Right forelimb (tissue), 1 donor: Measurements from ENCODE around the gene RECQL5.
A peak's percentile ranks its signal among the peaks of the same experiment; 100 is the strongest.

ENCODE experiments used
- DNase-seq: peaks from one replicate; pipeline ENCODE4 v3.0.0-alpha.2; 2018

RECQL5 gene

GRCh38 chr17:75666959-75667790 lies at the start of gene RECQL5, which contains the start of gene SAP30BP:
Gene RECQL5, minus strand, starts transcription at chr17:75667154. Its CDS starts 597 bp downstream, at chr17:75666557.
Gene SAP30BP, plus strand, starts transcription at chr17:75667338. Its CDS starts 35 bp downstream, at chr17:75667373.
- DNase-seq = peak; percentile 98

DNA sequence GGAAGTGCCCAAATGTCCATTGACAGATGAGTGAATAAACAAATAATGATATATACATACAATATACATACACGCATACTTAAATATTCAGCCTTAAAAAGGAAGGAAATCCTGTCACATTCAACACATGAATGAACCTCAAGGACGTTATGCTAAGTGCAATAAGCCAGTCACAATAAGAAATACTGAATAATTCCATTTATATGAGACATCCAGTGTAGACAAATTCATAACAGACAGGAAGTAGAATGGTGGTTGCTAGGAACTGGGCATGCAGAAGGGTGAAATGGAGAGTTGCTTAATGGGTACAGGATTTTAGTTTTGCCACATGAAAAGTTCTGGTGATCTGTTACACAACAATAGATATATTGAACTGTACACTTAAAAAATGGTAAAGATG lies 45.5 kb upstream of the RECQL5 start:
- DNase-seq = no peak

DNA sequence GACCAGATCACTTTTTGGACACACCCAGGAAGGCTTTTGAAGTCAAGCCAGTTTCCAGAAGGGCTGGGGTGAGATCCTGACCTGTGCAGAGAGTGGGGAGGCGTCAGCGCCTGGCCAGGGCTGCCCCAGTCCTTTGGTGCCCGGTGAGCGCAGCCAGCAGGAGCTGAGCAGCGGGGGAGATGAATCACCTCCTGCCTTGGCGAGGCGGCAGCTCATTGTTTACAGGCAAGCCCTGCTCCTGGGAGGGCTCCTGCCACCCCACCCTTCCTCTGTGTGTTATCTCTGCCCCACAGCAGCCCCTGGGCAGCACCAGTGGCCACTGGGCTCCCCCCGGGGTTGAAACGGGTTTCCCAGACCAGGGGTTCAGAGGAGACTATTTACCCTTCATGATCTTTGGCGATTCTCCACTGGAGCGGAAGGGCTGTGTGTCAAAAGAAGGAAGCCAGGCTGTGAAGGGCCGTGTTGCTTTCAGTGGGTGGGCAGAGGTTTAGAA lies 40.2 kb upstream of the RECQL5 start:
- DNase-seq = no peak

- no peak for DNase-seq
Observed at GRCh38 chr17:75706042-75706728, 39.2 kb upstream of the RECQL5 start.

- no peak for DNase-seq
Observed at GRCh38 chr17:75704963-75705875, 38.3 kb upstream of the RECQL5 start.

- no peak for DNase-seq
Observed at GRCh38 chr17:75703591-75703990, 36.6 kb upstream of the RECQL5 start.

GRCh38 chr17:75703191-75703590 lies 36.2 kb upstream of the RECQL5 start:
- DNase-seq = no peak

GRCh38 chr17:75701288-75701687 lies 34.3 kb upstream of the RECQL5 start:
- no peak for DNase-seq

DNA sequence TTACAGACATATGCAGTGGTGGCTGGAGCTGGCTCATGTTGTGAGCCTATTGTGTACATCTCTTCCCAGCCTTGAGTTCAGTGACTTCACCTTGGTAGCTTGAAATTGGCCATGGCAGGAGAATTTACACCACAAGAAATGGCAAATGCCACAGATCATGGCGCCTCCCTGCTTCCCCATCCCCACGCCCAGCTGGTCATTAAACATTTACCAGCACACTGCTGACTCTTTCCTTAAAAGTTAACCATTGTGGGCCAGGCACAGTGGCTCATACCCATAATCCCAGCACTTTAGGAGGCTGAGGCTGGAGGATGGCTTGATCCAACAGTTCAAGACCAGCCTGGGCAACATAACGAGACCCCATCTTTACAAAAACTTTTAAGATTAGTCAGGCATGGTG lies 31.7 kb upstream of the RECQL5 start:
- DNase-seq = no peak

- no peak for DNase-seq
Observed at GRCh38 chr17:75697651-75698291, 30.8 kb upstream of the RECQL5 start.

DNA sequence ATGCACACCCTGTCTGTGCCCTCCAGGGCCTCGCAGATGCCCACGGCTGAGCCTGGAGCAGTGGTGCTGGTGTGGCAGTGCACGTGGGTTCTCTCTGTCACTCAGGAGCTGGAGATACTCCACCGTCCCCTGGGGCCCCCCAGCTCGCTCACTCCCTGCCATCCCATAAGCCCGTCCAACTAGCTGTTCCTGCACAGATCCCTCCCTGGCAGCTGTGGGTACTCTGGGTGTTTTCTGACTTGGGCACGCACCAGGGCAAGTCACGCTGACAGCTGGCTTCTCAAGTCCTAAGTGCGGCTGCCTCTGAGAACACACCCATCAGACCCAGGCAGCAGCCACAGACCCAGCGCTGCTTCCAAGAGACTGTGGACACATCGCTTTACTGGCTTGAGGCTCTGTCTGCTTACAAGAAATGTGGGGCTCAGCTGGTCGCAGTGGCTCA lies 28.9 kb upstream of the RECQL5 start:
- no peak for DNase-seq

- no peak for DNase-seq
Observed at GRCh38 chr17:75695141-75695829, 28.3 kb upstream of the RECQL5 start.

GRCh38 chr17:75694536-75694935 lies 27.6 kb upstream of the RECQL5 start:
- no peak for DNase-seq

DNA sequence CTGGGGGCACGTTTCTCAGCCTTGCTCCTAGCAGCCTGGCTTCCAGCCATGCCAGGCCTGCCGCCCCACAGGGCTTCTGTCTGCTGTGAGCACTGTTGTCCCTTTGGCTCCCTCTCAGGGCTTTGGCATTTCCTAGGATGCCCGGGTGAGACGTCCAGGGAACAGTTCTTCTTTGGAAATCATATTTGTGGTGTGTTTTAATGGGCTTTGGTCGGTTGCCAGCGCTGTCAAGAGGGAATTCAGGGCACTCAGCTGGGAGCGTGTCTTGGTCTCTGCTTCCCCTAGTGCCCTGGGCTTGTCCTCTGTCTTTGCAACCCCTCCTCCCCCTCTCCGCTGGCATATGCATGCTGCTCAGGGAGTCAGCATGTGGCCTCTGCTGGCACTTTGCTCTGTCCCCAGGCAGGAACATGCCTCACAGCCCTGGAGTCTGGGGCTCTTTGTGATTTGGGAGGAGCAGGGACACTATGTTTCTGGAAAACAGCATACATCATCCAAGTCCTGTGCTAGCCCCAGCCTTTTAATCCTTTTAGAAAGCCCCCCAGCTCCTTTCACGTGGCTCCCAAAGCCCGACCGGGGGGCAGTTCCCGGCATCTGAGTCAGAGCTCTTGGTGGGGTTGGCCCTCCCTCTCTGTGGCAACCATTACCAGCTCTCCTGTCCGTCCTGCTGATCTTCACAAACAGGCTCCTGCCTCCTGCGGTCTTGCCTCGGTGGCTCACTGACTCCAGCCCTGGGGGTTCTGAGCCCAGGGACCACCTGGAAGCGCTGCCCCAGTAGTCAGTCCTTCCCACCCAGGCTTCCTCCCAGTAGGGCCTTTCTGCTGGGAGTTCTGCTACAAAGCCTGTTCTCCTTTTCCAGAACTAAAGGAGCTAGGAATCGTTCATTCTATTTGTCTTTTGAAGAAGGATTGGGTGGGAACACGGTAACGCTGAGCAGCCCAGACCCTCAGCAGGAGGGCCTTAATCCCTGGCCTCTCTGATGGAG lies 26.8 kb upstream of the RECQL5 start:
- DNase-seq = peak; percentile 60

- no peak for DNase-seq
Observed at GRCh38 chr17:75692976-75693375, 26.0 kb upstream of the RECQL5 start.

DNA sequence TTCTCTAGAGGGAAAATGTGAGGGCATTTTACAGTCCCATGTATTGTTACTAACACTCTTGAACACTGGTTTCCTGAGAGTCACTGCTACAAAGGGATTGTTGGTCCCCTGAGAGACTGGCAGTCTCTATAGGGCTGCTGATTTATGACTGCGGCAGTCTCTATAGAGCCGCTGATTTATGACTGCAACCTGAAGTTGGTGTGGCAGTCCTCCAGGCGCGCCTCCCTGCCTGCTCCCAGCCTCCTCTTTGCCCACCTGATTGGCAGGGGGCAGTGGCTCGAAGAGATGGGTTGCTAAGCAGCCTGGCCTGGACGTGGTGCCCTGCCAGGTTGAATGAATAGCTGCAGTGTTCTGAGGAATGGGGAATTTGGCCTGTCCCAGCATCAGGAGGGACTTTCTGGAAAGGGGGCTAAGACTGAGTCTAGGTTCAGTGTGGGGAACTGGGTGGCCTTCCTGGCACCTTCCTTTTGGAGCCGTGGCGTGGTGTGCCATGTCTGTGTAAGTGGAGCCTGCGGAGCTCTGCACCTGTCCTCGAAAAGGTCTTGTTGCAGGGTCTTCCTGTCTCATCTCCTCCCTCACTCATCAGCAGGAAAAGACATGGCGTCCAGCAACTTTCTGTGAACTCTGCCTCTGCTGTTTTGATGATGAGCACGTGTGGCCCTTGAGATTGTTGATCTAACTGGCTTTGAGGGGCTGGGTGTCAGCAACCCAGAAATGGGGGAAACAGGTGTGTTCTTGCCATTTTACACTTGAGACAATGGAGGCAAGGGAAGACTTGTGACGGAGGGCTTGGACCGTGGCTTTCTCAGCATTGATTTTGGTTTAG lies 25.1 kb upstream of the RECQL5 start:
- DNase-seq = peak; percentile 53

GRCh38 chr17:75691371-75691791 lies 24.4 kb upstream of the RECQL5 start:
- DNase-seq = no peak

GRCh38 chr17:75689441-75689873 lies 22.5 kb upstream of the RECQL5 start:
- DNase-seq = no peak

GRCh38 chr17:75688209-75688825 lies 21.4 kb upstream of the RECQL5 start:
- DNase-seq = no peak
